ENCODE data around the gene GPR176. TPM values are rescaled to one million over a fixed set of nuclear protein-coding genes. Genes with fewer than 3 reads are reported as not detected.

Gene GPR176
- polyA plus RNA-seq, 3 donors: 0.08 to 0.18 TPM; not detected in 1

DNA sequence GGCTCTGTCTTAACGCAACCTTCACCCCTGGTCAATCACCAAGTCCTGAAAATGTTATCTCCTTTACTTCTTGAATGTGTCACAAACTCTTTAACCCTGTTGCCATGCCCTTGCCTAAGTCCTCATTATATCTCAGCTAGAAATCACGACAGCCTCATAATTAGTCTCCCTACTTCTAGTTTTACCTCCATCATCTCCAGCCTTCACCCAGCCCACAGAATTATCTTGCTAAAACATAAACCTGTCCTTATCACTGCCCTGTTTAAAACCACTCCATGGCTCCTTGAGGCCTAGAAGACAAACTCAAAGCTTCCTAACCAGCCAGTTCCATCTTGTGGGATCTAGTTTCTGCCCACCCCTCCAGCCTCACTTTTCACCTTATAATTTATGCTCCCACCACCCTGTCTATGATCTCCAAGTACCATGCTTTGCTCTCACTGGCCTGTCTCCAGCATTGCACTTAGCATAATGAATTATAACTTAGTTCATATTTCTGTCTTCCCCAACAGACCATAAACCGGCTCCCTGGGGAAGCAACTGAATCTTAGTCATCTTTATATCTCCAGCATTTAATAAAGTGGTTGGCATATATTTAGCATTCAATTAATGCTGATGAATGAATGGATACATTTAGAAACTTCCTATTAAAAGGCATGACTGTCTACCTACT lies 39.2 kb downstream of the GPR176 start:
- H3K9ac ChIP-seq (ENCODE audit: insufficient read depth, low read length, poor library complexity, severe bottlenecking): no peak overlapping the region
- no peaks in the 10 kb centered on the region for H3K79me2 ChIP-seq (ENCODE audit: insufficient read depth, low read length)
- H3K36me3 ChIP-seq (replicated peaks in 1 of 2; ENCODE audit: control insufficient read depth in 1 of 2, insufficient read depth in 2 of 2, low read length in 2 of 2): no peaks in the 10 kb centered on the region
- no peak overlapping the region for H3K27ac Mint-ChIP-seq
- 94% methylated on average over 2 of the region's 3 CpGs for WGBS (ENCODE audit: insufficient coverage)
- H3K9me3 ChIP-seq (replicated peaks in 1 of 2; ENCODE audit: control insufficient read depth in 1 of 2, insufficient read depth in 1 of 2, low read length in 2 of 2): no peaks in the 10 kb centered on the region
- no peak overlapping the region for H2AFZ ChIP-seq (ENCODE audit: insufficient read depth, low read depth, low read length, poor library complexity, severe bottlenecking)
- DNase-seq: no peak
- no peaks in the 10 kb centered on the region for H3K36me3 Mint-ChIP-seq
- H3K27me3 ChIP-seq (ENCODE audit: control insufficient read depth in 2 of 2, insufficient read depth in 2 of 2, low read length in 2 of 2): no peaks in the 10 kb centered on the region
- H3K4me2 ChIP-seq (replicated peaks; ENCODE audit: extremely low read depth, low read length, poor library complexity, severe bottlenecking): no peak overlapping the region
- H3K27ac ChIP-seq (ENCODE audit: low read depth in 1 of 2, low read length in 2 of 2): no peak overlapping the region
- peaks cover 8% of the 10 kb centered on the region for H3K4me1 Mint-ChIP-seq
- intact Hi-C loops (cut with micrococcal nuclease): no loop called here
- H4K20me1 ChIP-seq (ENCODE audit: insufficient read depth, low read length): no peaks in the 10 kb centered on the region
- H3K27me3 Mint-ChIP-seq (ENCODE audit: low read depth in 3 of 3): peaks cover 0 to 5% (median 1%) of the 10 kb centered on the region in 3 donors
- TF ChIP-seq, protein P1, sequence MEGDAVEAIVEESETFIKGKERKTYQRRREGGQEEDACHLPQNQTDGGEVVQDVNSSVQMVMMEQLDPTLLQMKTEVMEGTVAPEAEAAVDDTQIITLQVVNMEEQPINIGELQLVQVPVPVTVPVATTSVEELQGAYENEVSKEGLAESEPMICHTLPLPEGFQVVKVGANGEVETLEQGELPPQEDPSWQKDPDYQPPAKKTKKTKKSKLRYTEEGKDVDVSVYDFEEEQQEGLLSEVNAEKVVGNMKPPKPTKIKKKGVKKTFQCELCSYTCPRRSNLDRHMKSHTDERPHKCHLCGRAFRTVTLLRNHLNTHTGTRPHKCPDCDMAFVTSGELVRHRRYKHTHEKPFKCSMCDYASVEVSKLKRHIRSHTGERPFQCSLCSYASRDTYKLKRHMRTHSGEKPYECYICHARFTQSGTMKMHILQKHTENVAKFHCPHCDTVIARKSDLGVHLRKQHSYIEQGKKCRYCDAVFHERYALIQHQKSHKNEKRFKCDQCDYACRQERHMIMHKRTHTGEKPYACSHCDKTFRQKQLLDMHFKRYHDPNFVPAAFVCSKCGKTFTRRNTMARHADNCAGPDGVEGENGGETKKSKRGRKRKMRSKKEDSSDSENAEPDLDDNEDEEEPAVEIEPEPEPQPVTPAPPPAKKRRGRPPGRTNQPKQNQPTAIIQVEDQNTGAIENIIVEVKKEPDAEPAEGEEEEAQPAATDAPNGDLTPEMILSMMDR (IDR thresholded peaks at IDR 0.05): no peak
- H3K4me3 Mint-ChIP-seq: no peak overlapping the region
- H3K4me3 ChIP-seq (replicated peaks in 1 of 3; ENCODE audit: low read depth in 2 of 3, low read length in 3 of 3): no peak overlapping the region
- peaks cover 0 to 4% of the 10 kb centered on the region in 2 donors for H3K4me1 ChIP-seq (ENCODE audit: control insufficient read depth in 1 of 2, insufficient read depth in 2 of 2, low read length in 2 of 2)
- H3K9me3 Mint-ChIP-seq: peaks cover 0 to 2% (median 0%) of the 10 kb centered on the region in 7 donors

DNA sequence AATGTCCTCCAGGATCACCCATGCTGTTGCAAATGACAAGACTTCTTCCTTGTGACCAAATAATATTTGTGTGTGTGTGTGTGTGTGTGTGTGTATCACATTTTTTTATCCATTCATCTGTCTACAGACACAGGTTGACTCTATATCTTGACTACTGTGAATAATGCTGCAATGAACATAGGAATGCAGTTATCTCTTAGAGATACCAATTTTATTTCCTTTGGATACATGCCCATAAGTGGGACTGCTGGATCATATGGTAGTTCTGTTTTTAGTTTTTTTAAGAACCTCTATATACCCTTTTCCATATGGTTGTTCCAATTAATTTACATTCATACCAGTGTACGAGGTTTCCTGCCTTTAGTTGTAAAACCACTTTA lies 41.7 kb downstream of the GPR176 start:
- Histone ChIP-seq H3K27ac (ENCODE audit: low read depth in 1 of 2, low read length in 2 of 2) (no peak overlapping the region), H3K4me2 (replicated peaks; ENCODE audit: extremely low read depth, low read length, poor library complexity, severe bottlenecking) (no peak overlapping the region), H3K4me3 (replicated peaks in 1 of 3; ENCODE audit: low read depth in 2 of 3, low read length in 3 of 3) (no peak overlapping the region), H2AFZ (ENCODE audit: insufficient read depth, low read depth, low read length, poor library complexity, severe bottlenecking) (no peak overlapping the region), H4K20me1 (ENCODE audit: insufficient read depth, low read length) (no peaks in the 10 kb centered on the region), H3K27me3 (ENCODE audit: control insufficient read depth in 2 of 2, insufficient read depth in 2 of 2, low read length in 2 of 2) (no peaks in the 10 kb centered on the region), H3K9me3 (replicated peaks in 1 of 2; ENCODE audit: control insufficient read depth in 1 of 2, insufficient read depth in 1 of 2, low read length in 2 of 2) (no peaks in the 10 kb centered on the region), H3K9ac (ENCODE audit: insufficient read depth, low read length, poor library complexity, severe bottlenecking) (no peak overlapping the region), H3K4me1 (ENCODE audit: control insufficient read depth in 1 of 2, insufficient read depth in 2 of 2, low read length in 2 of 2) (peaks cover 0 to 4% of the 10 kb centered on the region in 2 donors), H3K79me2 (ENCODE audit: insufficient read depth, low read length) (no peaks in the 10 kb centered on the region), H3K36me3 (replicated peaks in 1 of 2; ENCODE audit: control insufficient read depth in 1 of 2, insufficient read depth in 2 of 2, low read length in 2 of 2) (no peaks in the 10 kb centered on the region)
- Mint-ChIP-seq H3K4me1 (peaks cover 6% of the 10 kb centered on the region), H3K36me3 (no peaks in the 10 kb centered on the region), H3K9me3 (peaks cover 0 to 2% (median 0%) of the 10 kb centered on the region in 7 donors), H3K27ac (no peak overlapping the region), H3K27me3 (ENCODE audit: low read depth in 3 of 3) (peaks cover 0 to 5% (median 1%) of the 10 kb centered on the region in 3 donors), H3K4me3 (no peak overlapping the region)
- intact Hi-C loops (cut with micrococcal nuclease): no loop called here
- DNase-seq: no peak
- no CpG with 5 or more reads among the region's 1 CpG for WGBS (ENCODE audit: insufficient coverage)
- TF ChIP-seq, protein P1 (IDR thresholded peaks at IDR 0.05): no peak
